NCI-H2107 (cell line): ENCODE data around the gene FNDC3A.

Source experiments
- DNase-seq: peaks from one replicate; lab custom pipeline; 2025; lab: John Stamatoyannopoulos, UW

FNDC3A gene

DNA sequence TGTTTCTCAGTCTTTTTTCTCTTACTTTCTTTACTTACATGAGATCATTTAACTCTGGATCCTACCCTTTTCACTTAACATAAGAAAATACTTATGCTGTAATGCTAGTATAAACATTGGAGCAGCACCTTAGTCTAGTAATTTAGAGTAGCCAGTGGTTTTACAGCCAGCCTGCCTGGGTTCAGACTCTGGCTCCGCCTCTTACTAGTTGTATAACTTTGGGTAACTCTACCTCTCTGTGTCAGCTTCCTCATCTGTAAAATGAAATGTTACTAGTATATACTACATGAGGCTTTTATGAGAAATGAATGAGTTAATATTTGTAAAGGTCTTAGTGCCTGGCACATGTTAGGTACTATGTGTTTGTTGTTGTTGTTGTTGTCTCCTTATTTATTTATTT, 277.6 kb downstream of the FNDC3A start:
- no peak for DNase-seq

DNA sequence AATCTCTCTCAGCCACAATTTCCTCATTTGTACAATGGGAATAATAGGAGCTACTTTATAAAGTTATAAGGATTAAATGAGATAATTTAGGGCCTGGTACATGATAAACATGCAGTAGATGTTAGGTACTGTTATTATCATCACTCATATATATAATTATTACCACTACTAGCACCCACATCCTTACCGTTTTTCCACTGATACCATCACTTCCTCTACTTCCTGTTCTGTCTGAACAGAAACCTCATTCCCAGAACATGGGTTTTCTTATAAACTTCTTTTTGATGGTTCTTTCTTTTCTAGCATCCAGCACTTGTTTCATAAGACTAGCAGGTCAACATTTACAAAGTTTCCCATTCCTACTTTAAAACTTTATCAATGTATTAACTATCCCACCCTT, 278.3 kb downstream of the FNDC3A start:
- DNase-seq = no peak

- DNase-seq = no peak
These were observed 281.1 kb downstream of the FNDC3A start for GRCh38 chr13:49256841-49257240.

DNA sequence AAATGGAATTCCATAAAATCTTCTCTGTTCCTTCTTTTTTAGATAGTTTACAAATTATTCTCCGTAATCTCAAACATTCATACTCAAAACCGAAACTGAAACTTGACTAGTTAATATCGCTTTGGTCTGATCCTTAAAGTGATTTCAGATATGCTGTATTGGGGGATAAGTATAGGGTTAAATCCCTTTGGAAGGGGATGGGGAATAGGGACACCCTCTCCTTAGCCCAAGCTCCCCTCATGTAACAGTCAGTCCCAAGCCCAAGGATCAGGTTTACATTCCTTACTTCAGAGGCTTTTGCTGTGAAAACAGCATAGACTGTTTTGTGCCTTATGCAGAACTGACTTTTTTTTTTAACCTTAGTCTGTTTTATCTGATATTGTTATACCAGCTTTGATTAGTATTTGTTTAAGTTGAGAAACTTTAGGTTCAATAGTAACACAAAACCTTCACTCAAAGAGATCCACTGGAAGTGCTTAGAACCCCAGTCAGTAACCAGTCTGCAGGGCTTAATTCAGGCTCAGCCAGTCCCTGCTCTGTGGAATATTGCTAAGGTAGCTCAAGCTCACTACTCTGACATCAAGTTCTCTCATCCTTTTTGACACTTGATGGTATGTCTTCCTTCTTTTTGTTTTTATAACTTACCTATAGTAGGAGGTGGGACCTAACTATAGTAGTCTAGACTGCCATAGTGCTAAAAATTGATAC, 282.5 kb downstream of the FNDC3A start:
- no peak for DNase-seq
